ENCODE results near the gene MCTP1. TPM values are rescaled to one million over a fixed set of nuclear protein-coding genes. Genes with fewer than 3 reads are reported as not detected.

The MCTP1 gene
- total and polyA plus RNA-seq, 10 of the 15 experiments (the other 5 are each of a cell fraction or from before 2014, with no cell fraction given) = 12.6 to 45.9 (median 18.8) TPM

GRCh38 chr5:95194856-95195255 is 90.0 kb downstream of the MCTP1 start (continued):
- TF ChIP-seq, protein P1, sequence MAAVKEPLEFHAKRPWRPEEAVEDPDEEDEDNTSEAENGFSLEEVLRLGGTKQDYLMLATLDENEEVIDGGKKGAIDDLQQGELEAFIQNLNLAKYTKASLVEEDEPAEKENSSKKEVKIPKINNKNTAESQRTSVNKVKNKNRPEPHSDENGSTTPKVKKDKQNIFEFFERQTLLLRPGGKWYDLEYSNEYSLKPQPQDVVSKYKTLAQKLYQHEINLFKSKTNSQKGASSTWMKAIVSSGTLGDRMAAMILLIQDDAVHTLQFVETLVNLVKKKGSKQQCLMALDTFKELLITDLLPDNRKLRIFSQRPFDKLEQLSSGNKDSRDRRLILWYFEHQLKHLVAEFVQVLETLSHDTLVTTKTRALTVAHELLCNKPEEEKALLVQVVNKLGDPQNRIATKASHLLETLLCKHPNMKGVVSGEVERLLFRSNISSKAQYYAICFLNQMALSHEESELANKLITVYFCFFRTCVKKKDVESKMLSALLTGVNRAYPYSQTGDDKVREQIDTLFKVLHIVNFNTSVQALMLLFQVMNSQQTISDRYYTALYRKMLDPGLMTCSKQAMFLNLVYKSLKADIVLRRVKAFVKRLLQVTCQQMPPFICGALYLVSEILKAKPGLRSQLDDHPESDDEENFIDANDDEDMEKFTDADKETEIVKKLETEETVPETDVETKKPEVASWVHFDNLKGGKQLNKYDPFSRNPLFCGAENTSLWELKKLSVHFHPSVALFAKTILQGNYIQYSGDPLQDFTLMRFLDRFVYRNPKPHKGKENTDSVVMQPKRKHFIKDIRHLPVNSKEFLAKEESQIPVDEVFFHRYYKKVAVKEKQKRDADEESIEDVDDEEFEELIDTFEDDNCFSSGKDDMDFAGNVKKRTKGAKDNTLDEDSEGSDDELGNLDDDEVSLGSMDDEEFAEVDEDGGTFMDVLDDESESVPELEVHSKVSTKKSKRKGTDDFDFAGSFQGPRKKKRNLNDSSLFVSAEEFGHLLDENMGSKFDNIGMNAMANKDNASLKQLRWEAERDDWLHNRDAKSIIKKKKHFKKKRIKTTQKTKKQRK (IDR thresholded peaks at IDR 0.05; ENCODE audit: low read depth, low read length) = no peak
- no peak for TF ChIP-seq MEF2B (IDR thresholded peaks at IDR 0.05; ENCODE audit: partially characterized antibody, poor library complexity, severe bottlenecking)
- TF ChIP-seq TCF12 (IDR thresholded peaks at IDR 0.05; ENCODE audit: low read depth, low read length) = no peak
- no peak for TF ChIP-seq FOXM1 (IDR thresholded peaks at IDR 0.05; ENCODE audit: low read depth, low read length)
- TF ChIP-seq POLR2A (IDR thresholded peaks at IDR 0.05; ENCODE audit: low read depth, low read length) = no peak

GRCh38 chr5:95191330-95191729 is 93.6 kb downstream of the MCTP1 start:
- H3K9ac ChIP-seq (ENCODE audit: control insufficient read depth, insufficient read depth, low read length) = no peak overlapping the region
- H3K4me1 ChIP-seq (ENCODE audit: control insufficient read depth, insufficient read depth, low read length) = no peaks in the 10 kb centered on the region
- POLR2A ChIA-PET = no interaction called here
- no peaks in the 10 kb centered on the region for H3K79me2 ChIP-seq (ENCODE audit: control insufficient read depth, insufficient read depth, low read length)
- SMC1A ChIA-PET (ENCODE audit: uncharacterized antibody, unreplicated experiment) = interaction anchor here (0.6 to 1.2 kb wide), 2 partner anchors 13 to 1127 kb away, joined by 3 read pairs; no protein-coding TSS in a partner anchor
- intact Hi-C loops (cut with micrococcal nuclease; ENCODE audit: unreplicated experiment) (no loop called here), in situ Hi-C loops (cut with MboI) (no loop called here)
- no peaks in the 10 kb centered on the region for H3K36me3 ChIP-seq (ENCODE audit: control insufficient read depth in 2 of 2, insufficient read depth in 2 of 2, low read length in 1 of 2)
- no peaks in the 10 kb centered on the region for H4K20me1 ChIP-seq (ENCODE audit: control insufficient read depth, insufficient read depth)
- RAD21 ChIA-PET (ENCODE audit: unreplicated experiment) = no interaction called here
- no peak overlapping the region for H3K4me3 ChIP-seq
- ATAC-seq (peak; percentile 95), DNase-seq (ENCODE audit: low read depth, low spot score) (peak; percentile 13), FAIRE-seq (no peak)
- H3K27me3 ChIP-seq (replicated peaks in 1 of 2; ENCODE audit: control insufficient read depth in 2 of 2, insufficient read depth in 2 of 2, low read length in 1 of 2) = peaks cover 0 to 2% of the 10 kb centered on the region in 2 experiments; a peak in 1 of 4 replicates
- H3K27ac ChIP-seq (ENCODE audit: control insufficient read depth, insufficient read depth) = no peak overlapping the region
- no peak overlapping the region for H3K4me2 ChIP-seq (ENCODE audit: control insufficient read depth, insufficient read depth)
- no TSS peak for BruUV-seq (replicated peaks)
- H2AFZ ChIP-seq (ENCODE audit: control insufficient read depth, low read depth, low read length) = no peak overlapping the region
- H3K9me3 ChIP-seq (replicated peaks; ENCODE audit: control insufficient read depth, insufficient read depth, low read length) = no peaks in the 10 kb centered on the region; the same call in 2 of the 3 replicates
- 3% methylated on average over 2 of the region's 2 CpGs for WGBS (ENCODE audit: insufficient coverage, insufficient replicate concordance, low lambda C conversion rate, missing lambda C conversion rate)
- CTCF ChIA-PET = interaction anchor here (0.9 to 1.7 kb wide), 5 partner anchors 11 to 223 kb away, joined by 3 to 4 read pairs (median 3); no protein-coding TSS in a partner anchor
- TF ChIP-seq ZNF217 (IDR thresholded peaks at IDR 0.05) (no peak), HDAC6 (IDR thresholded peaks at IDR 0.05; ENCODE audit: unreplicated experiment) (no peak), SP1 (IDR thresholded peaks at IDR 0.05; ENCODE audit: low read depth, low read length) (no peak), MEF2A (IDR thresholded peaks at IDR 0.05; ENCODE audit: insufficient read depth, low read depth, low read length) (no peak), EGR1 (IDR thresholded peaks at IDR 0.05; ENCODE audit: borderline replicate concordance in 1 of 2, low read depth in 2 of 2, low read length in 2 of 2) (no peak), CEBPB (IDR thresholded peaks at IDR 0.05; ENCODE audit: borderline replicate concordance in 1 of 2, low read depth in 2 of 2, low read length in 2 of 2) (no peak), BMI1 (IDR thresholded peaks at IDR 0.05; ENCODE audit: borderline replicate concordance) (no peak), SUPT20H (IDR thresholded peaks at IDR 0.05; ENCODE audit: borderline replicate concordance, control insufficient read depth, low read depth, low read length) (no peak), BHLHE40 (IDR thresholded peaks at IDR 0.05; ENCODE audit: borderline replicate concordance in 1 of 2, low read depth in 2 of 2, low read length in 1 of 2) (peak in 1 of 2 experiments; percentile 29; a peak in 1 of 4 replicates), RELA (IDR thresholded peaks at IDR 0.05; ENCODE audit: borderline replicate concordance, partially characterized antibody) (no peak), IKZF2 (IDR thresholded peaks at IDR 0.05) (peak in 1 of 2 experiments; percentile 35; a peak in 1 of 4 replicates), CREB1 (IDR thresholded peaks at IDR 0.05; ENCODE audit: low read depth) (no peak), PML (IDR thresholded peaks at IDR 0.05; ENCODE audit: low read length) (no peak), ASH2L (IDR thresholded peaks at IDR 0.05; ENCODE audit: borderline replicate concordance, low read depth) (no peak), MTA2 (IDR thresholded peaks at IDR 0.05; ENCODE audit: low read depth) (peak; percentile 43; the same call in 1 of the 2 replicates), FOS (IDR thresholded peaks at IDR 0.05; ENCODE audit: borderline replicate concordance, extremely low read depth, insufficient read length) (no peak)
- TF ChIP-seq, protein P2, sequence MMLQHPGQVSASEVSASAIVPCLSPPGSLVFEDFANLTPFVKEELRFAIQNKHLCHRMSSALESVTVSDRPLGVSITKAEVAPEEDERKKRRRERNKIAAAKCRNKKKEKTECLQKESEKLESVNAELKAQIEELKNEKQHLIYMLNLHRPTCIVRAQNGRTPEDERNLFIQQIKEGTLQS (IDR thresholded peaks at IDR 0.05; ENCODE audit: borderline replicate concordance, extremely low read depth, low read depth, low read length) = no peak

Data from GM12878 (cell line).